T47D (cell line): ENCODE results near the gene LRRC27.

Source experiments
- DNase-seq, 2 experiments: peaks; one replicate each; pipeline versions ENCODE4 v3.0.0 to v3.0.0-alpha.2; 2011 to 2012; ENCODE audit warnings: low read depth in 1 of 2, low spot score in 1 of 2
- JUND ChIP-seq: IDR thresholded peaks from 2 replicates; pipeline ENCODE4 v1.6.1; 2012; ENCODE audit warnings: low read depth
- in situ Hi-C: cut with HindIII; loops from 2 replicates; pipeline ENCODE4 v1.10.0; 2016; ENCODE audit warnings: low sequenced_read_pairs, low pct_unique_long_range_greater_than_20kb

Gene LRRC27

DNA sequence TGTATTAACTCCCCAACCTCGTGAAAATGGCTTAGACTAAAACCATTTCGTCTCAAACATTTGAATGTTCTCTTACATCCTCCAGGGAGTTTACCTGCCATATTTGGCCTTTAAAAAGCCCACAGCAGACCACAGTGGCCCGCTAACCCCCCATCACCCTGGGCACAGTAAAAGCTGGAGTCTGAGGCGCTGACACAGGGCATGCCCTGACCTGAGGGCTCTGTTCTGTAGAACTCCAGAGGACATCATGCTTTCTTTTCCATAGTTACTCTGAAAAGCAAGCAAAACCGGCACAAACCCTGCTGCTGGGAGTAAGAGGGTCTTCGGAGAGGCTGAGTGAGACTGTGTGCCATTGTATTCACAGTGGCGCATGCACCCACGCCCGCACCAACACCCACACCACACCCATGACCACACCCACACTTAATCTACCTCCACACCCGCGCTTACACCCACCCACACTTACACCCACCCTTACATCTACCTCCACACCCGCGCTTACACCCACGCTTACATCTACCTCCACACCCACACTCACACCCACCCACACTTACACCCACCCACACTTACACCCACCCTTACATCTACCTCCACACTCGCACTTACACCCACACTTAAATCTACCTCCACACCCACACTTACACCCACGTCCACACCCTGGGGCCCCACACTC lies 32.1 kb downstream of the LRRC27 start:
- DNase-seq: no peak
- TF ChIP-seq JUND: no peak
- in situ Hi-C loops: no loop called here

GRCh38 chr10:132364594-132364970 lies 32.6 kb downstream of the LRRC27 start:
- no peak for DNase-seq
- no peak for TF ChIP-seq JUND
- in situ Hi-C loops: no loop called here

DNA sequence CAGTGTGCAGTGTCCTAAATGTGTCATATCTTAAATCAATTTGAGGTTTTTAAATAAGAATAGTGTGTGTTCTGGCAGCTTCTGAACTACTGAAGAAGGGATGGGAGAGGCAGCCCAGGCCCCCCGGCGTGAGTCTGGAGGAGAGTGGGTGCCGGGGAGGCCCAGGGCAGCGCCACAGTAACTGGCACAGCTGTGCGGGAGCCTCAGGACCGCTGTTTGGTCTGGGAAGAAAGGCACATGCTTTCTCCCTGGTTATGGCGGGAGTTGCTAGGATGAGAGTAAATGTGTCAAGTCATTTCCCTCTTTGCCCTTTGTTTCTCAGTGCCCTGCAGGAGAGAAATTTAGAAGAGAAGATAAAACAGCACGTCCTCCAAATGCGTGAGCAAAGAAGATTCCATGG lies 33.1 kb downstream of the LRRC27 start:
- TF ChIP-seq JUND: no peak
- DNase-seq: no peak
- in situ Hi-C loops: no loop called here

GRCh38 chr10:132366006-132366405 lies 34.0 kb downstream of the LRRC27 start:
- in situ Hi-C loops: no loop called here
- TF ChIP-seq JUND: no peak
- DNase-seq: no peak

DNA sequence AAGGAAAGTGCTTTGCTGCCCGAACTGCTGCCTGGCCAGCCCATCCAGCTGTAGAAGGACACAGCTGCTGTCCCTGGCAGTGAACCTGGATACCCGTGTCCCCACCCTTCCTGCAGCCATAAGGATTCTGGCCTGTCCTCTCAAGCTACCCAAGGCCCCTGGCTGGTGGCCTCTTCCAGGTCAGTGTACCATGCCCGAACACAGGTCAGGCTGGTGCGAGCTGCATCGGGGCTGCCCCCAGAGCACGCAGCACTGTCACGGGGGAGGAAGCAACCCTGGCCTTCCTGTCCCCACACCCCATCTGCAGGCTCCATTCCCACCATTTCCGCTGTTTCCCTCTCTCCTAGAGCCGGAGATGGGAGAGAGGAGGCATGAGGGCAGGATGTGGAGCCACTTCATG lies 34.5 kb downstream of the LRRC27 start:
- DNase-seq: no peak
- no peak for TF ChIP-seq JUND
- in situ Hi-C loops: no loop called here

GRCh38 chr10:132368391-132368790 lies 36.4 kb downstream of the LRRC27 start:
- DNase-seq: no peak
- TF ChIP-seq JUND: no peak
- in situ Hi-C loops: no loop called here

GRCh38 chr10:132368881-132369635 lies 37.1 kb downstream of the LRRC27 start:
- no peak for DNase-seq
- TF ChIP-seq JUND: no peak
- in situ Hi-C loops: no loop called here

GRCh38 chr10:132369636-132370185 lies 37.7 kb downstream of the LRRC27 start:
- no peak for TF ChIP-seq JUND
- no peak for DNase-seq
- in situ Hi-C loops: no loop called here

GRCh38 chr10:132370426-132371340 lies 38.7 kb downstream of the LRRC27 start:
- in situ Hi-C loops: no loop called here
- TF ChIP-seq JUND: no peak
- DNase-seq: no peak

DNA sequence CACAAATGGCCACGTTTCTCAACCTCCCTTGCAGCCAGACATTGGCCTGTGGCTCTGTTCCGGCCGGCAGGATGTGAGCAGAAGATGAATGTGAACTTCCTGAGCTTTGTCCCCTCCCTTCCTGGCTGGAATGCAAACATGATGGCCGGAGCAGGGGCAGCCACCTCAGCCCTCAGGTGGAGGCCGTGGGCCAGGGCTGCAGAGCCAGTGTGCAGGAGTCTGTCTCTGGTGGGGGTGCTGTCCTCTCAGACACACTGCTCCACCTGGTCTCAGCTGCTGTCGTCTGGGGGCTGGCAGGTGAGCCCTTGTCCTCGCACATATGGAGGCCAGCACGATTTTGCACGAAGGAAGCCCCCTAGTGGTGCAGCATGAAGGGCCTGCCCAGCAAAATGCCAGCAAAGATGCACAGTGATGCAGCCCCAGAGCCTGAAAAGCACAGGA lies 39.7 kb downstream of the LRRC27 start:
- no peak for TF ChIP-seq JUND
- DNase-seq: no peak
- in situ Hi-C loops: no loop called here

DNA sequence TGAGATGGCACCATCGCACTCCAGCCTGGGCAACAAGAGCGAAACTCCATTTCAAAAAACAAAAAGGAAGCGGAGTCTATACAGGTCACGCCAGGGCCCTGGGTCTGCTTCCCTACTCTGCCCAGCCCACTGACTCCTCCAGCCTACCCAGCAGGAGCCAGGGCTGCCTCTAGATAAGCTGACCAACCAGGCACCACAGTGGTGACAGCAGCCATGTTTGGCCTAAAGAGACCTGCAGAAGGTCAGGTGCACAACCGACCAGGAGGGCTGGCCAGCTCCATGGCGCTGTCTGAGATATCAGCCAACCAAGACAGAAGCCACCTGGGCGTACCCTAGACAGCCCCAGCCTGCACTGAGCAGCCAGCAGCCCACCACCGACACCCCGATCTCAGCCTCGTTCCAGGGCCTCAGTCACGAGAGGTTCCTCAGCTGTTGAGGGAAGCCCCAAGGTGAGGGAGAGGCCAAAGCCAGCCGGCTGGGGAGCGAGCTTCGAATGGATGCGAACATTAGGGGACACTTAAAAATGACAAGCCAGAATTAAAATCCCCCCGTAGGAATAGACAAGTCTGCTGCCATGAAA lies 40.6 kb downstream of the LRRC27 start:
- TF ChIP-seq JUND: no peak
- DNase-seq: no peak
- in situ Hi-C loops: no loop called here
